Breast epithelium (tissue), 3 donors: ENCODE measurements around the gene C16orf74.

Experiments used
- CTCF ChIP-seq, 3 donors: fragments of 450-650 bp; IDR thresholded peaks; one replicate each; pipeline ENCODE4 v1.5.1; 2016 to 2017; ENCODE audit warnings: antibody characterized with exemption in 3 of 3, mild to moderate bottlenecking in 3 of 3, moderate library complexity in 3 of 3
- POLR2A ChIP-seq: fragments of 450-650 bp; IDR thresholded peaks from one replicate; pipeline ENCODE4 v1.6.1; 2016; ENCODE audit warnings: antibody characterized with exemption, mild to moderate bottlenecking, moderate library complexity
- POLR2AphosphoS5 ChIP-seq, 3 donors: sonication (generic); formaldehyde crosslinking; IDR thresholded peaks; one replicate each; pipeline ENCODE4 v1.6.1; 2017; ENCODE audit warnings: antibody characterized with exemption in 3 of 3

- TF ChIP-seq CTCF (IDR thresholded peaks at IDR 0.05) (no peak), POLR2AphosphoS5 (IDR thresholded peaks at IDR 0.05) (no peak), POLR2A (no peak)
Measured at GRCh38 chr16:85676466-85676865, 74.4 kb downstream of the C16orf74 start.
